NOMO-1 treated with DMSO at 0.1 percent for 48 hours (cell line): ENCODE measurements around the gene SPRYD3.

Experiments used
- DNase-seq: peaks from one replicate; lab custom pipeline; 2025; ENCODE audit not compliant: unreplicated experiment; lab: John Stamatoyannopoulos, UW

Gene SPRYD3

GRCh38 chr12:53082637-53083175 is 3.5 kb upstream of the SPRYD3 start:
- no peak for DNase-seq

GRCh38 chr12:53078425-53079225 is 565 bp downstream of the SPRYD3 start:
- DNase-seq = peak; percentile 32

- DNase-seq = no peak
Observed at GRCh38 chr12:53077030-53077429, 2.2 kb downstream of the SPRYD3 start.

- no peak for DNase-seq
Observed at GRCh38 chr12:53076461-53076860, 2.7 kb downstream of the SPRYD3 start.

GRCh38 chr12:53074999-53075370 is 4.2 kb downstream of the SPRYD3 start:
- no peak for DNase-seq

GRCh38 chr12:53074283-53074998 is 4.7 kb downstream of the SPRYD3 start:
- no peak for DNase-seq

- DNase-seq = no peak
Observed at GRCh38 chr12:53073881-53074280, 5.3 kb downstream of the SPRYD3 start.

GRCh38 chr12:53071591-53072551 is 7.3 kb downstream of the SPRYD3 start:
- DNase-seq = no peak

GRCh38 chr12:53070877-53071492 is 8.2 kb downstream of the SPRYD3 start:
- no peak for DNase-seq

GRCh38 chr12:53069621-53070410 is 9.4 kb downstream of the SPRYD3 start:
- no peak for DNase-seq

GRCh38 chr12:53068811-53069585 is 10.2 kb downstream of the SPRYD3 start:
- no peak for DNase-seq

GRCh38 chr12:53067993-53068770 is 11.0 kb downstream of the SPRYD3 start:
- no peak for DNase-seq

- no peak for DNase-seq
Observed at GRCh38 chr12:53067074-53067992, 11.9 kb downstream of the SPRYD3 start.

GRCh38 chr12:53065975-53066931 is 12.9 kb downstream of the SPRYD3 start:
- no peak for DNase-seq

GRCh38 chr12:53065470-53065869 is 13.7 kb downstream of the SPRYD3 start:
- no peak for DNase-seq
